HG03060 (cell line): Measurements from ENCODE around the gene STRN3.

Source experiments
- ATAC-seq: cut with Tn5 transposase; IDR thresholded peaks from one replicate; pipeline ENCODE4 v1.9.1; 2021; ENCODE audit warnings: low read depth, moderate number of reproducible peaks; ENCODE audit not compliant: unreplicated experiment

STRN3 gene

GRCh38 chr14:30876692-30877091 is 149.5 kb downstream of the STRN3 start:
- no peak for ATAC-seq

GRCh38 chr14:30875788-30876053 is 150.5 kb downstream of the STRN3 start:
- no peak for ATAC-seq

- ATAC-seq: peak; percentile 16
Measured at GRCh38 chr14:30874999-30875787, 151.0 kb downstream of the STRN3 start.

- peak; percentile 32 for ATAC-seq
Measured at GRCh38 chr14:30874120-30874998, 151.8 kb downstream of the STRN3 start, which contains the start of gene COCH. Gene COCH (plus strand): TSS chr14:30874559. CDS start chr14:30874939, 380 bp downstream.

GRCh38 chr14:30873308-30874119 is 152.7 kb downstream of the STRN3 start:
- no peak for ATAC-seq

GRCh38 chr14:30872602-30873001 is 153.6 kb downstream of the STRN3 start:
- no peak for ATAC-seq

- ATAC-seq: no peak
Measured at GRCh38 chr14:30869551-30870155, 156.5 kb downstream of the STRN3 start.

GRCh38 chr14:30868736-30869135 is 157.4 kb downstream of the STRN3 start:
- no peak for ATAC-seq

GRCh38 chr14:30864934-30865333 is 161.2 kb downstream of the STRN3 start:
- ATAC-seq: no peak

GRCh38 chr14:30861200-30861599 is 165.0 kb downstream of the STRN3 start:
- ATAC-seq: no peak

- peak; percentile 39 for ATAC-seq
Measured at GRCh38 chr14:30855345-30856037, 170.7 kb downstream of the STRN3 start.

GRCh38 chr14:30854492-30854891 is 171.7 kb downstream of the STRN3 start:
- ATAC-seq: peak; percentile 32

- ATAC-seq: no peak
Measured at GRCh38 chr14:30853946-30854345, 172.2 kb downstream of the STRN3 start.

- no peak for ATAC-seq
Measured at GRCh38 chr14:30849983-30850382, 176.2 kb downstream of the STRN3 start.

GRCh38 chr14:30849354-30849753 is 176.8 kb downstream of the STRN3 start:
- ATAC-seq: peak; percentile 85

- no peak for ATAC-seq
Measured at GRCh38 chr14:30848449-30849240, 177.5 kb downstream of the STRN3 start.
